ENCODE results near the gene LRFN2.

The LRFN2 gene

DNA sequence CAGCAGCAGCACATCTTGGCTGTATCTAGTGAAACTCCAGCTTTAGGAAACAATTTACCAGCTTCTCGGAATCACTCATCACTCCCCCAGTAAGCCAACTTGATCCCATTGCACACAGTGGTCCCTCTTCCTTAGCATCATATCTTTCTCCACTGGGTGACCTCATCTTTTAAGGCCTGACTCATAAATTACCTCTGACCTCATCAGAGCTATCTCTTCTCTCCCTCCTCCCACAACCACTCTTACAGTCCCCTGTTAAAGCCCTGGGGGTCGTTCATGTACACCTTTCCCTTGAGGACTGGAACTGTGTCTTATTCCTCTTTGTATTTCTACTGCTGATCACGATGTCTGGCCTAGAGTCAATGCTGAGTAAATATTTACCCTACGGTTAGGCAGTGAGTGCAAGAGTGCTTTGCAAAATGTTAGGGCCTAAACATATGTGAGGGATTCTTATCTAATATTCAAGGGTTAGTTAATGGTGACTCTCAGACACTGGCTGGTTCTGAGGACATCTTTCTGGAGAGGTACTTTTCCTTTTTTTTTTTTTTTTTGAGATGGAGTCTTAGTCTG lies 187.2 kb downstream of the LRFN2 start:
- Histone ChIP-seq H3K27me3 (ENCODE audit: control insufficient read depth, insufficient read depth, low read length) (no peaks in the 10 kb centered on the region), H3K9me3 (ENCODE audit: control insufficient read depth, insufficient read depth, low read depth, low read length) (no peaks in the 10 kb centered on the region; the same call in 1 of the 2 replicates), H3K9ac (ENCODE audit: low read length) (no peak overlapping the region), H3K36me3 (ENCODE audit: control insufficient read depth, insufficient read depth, low read length) (no peaks in the 10 kb centered on the region), H3K27ac (ENCODE audit: low read depth, low read length) (no peak overlapping the region), H3K4me3 (ENCODE audit: low read depth, low read length) (no peak overlapping the region), H3K4me1 (ENCODE audit: control insufficient read depth, insufficient read depth, low read length) (no peaks in the 10 kb centered on the region)

DNA sequence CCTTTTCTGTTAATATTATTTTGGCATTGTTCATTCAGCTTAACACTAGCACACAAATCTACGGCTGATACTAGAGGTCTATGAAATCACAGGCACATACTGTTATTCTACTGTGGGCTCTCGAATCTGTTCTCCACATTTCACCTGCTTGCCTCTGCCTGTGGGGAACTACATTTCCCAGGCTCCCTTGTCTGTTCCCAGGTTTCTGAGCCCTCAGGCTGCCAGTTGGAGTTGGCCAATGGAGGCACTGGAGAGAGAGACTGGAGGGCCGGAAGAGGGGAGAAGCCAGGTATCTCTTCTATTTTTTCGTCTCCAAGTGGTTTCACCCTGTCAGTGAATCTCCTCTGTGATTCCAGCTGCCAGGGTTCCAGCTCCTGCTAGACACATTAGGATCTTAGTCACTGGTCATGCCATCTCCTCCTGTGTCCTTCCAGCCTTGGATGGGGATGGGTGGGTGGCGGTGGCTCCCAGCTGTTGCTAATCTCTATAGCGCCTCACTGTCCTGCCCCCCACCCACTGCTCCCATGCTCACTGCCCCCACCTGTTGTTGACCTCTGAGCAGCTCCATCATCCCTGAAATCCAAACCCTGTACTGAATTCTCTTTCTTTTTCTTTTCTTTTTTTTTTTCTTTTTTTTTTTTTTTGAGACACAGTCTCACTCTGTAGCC lies 188.2 kb downstream of the LRFN2 start:
- no peak overlapping the region for H3K27ac ChIP-seq (ENCODE audit: low read depth, low read length)

DNA sequence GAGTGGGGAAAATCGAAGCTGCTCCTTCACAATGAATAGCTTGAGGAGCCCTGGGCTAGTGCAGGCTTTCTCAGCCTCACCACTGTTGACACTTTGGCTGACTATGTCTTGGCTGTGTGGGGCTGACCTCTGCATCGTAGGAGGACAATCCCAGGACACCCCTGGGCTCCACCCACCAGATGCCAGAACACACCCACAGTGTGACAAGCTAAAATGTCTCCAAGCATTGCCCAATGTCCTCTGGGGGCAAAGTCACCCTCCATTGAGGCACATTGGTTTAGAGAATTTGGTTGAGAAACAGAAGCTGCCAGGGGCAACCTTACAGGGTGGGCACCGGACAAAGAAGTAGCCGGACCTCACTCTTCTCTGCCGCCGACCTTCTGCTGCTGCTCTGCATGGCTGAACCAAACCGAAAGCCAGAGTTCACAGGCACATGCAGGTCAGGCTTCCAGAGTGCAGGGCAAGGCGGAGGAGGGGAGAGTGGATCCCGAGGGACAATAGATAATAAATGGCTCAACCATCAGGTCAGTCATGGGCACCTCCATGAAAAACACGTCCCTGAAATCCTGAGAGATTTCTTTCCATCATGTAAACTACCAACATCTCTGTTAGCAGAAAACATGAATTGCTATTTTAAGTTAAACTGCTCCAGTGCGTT lies 189.0 kb downstream of the LRFN2 start:
- Histone ChIP-seq H3K9ac (ENCODE audit: low read length) (no peak overlapping the region), H3K9me3 (ENCODE audit: control insufficient read depth, insufficient read depth, low read depth, low read length) (no peaks in the 10 kb centered on the region; the same call in 1 of the 2 replicates), H3K4me1 (ENCODE audit: control insufficient read depth, insufficient read depth, low read length) (no peaks in the 10 kb centered on the region), H3K27ac (ENCODE audit: low read depth, low read length) (no peak overlapping the region), H3K27me3 (ENCODE audit: control insufficient read depth, insufficient read depth, low read length) (no peaks in the 10 kb centered on the region), H3K4me3 (ENCODE audit: low read depth, low read length) (no peak overlapping the region), H3K36me3 (ENCODE audit: control insufficient read depth, insufficient read depth, low read length) (no peaks in the 10 kb centered on the region)

More for the DNA sequence above, 188.2 kb downstream of the LRFN2 start:
- no peaks in the 10 kb centered on the region for H3K4me1 ChIP-seq (ENCODE audit: control insufficient read depth, insufficient read depth, low read length)
- H3K36me3 ChIP-seq (ENCODE audit: control insufficient read depth, insufficient read depth, low read length): no peaks in the 10 kb centered on the region
- no peak overlapping the region for H3K4me3 ChIP-seq (ENCODE audit: low read depth, low read length)
- no peak overlapping the region for H3K9ac ChIP-seq (ENCODE audit: low read length)
- H3K9me3 ChIP-seq (ENCODE audit: control insufficient read depth, insufficient read depth, low read depth, low read length): no peaks in the 10 kb centered on the region; the same call in 1 of the 2 replicates
- H3K27me3 ChIP-seq (ENCODE audit: control insufficient read depth, insufficient read depth, low read length): no peaks in the 10 kb centered on the region

DNA sequence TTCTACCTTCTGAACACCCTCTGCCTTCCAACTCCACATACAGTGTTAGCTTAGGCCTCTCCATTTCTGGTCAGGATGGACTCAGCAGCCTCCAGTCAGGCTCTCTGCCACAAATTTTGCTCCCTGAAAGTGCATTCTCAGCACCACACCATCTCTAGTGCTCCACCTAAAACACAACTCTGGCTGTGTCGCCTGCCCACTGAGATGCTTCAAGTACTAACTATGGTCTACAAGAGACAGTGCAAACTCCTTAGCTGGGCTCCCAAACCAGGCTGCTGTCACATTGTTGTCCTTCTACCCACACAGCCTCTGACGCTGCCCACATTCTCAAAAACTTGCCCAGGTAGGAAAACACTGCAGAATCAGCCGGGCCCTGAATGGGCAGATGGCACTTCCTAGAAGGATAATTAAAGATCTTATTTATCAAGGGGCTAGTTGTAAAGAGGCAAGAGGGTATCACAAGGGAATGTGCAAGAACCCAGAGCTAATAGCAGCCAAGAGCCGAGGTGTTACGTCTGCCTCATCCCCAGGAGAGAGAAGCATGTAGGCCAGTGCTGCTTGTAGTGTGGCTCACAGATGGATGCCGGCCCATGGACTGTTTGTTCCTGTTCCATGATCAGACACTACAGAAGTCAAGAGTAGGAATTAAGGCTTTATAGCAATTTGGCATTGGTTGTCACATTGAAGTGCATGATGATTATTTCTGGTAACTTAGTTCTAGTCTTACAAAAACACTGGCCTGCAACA lies 189.7 kb downstream of the LRFN2 start:
- Histone ChIP-seq H3K27me3 (ENCODE audit: control insufficient read depth, insufficient read depth, low read length) (no peaks in the 10 kb centered on the region), H3K36me3 (ENCODE audit: control insufficient read depth, insufficient read depth, low read length) (no peaks in the 10 kb centered on the region), H3K27ac (ENCODE audit: low read depth, low read length) (no peak overlapping the region), H3K4me1 (ENCODE audit: control insufficient read depth, insufficient read depth, low read length) (no peaks in the 10 kb centered on the region), H3K4me3 (ENCODE audit: low read depth, low read length) (no peak overlapping the region), H3K9me3 (ENCODE audit: control insufficient read depth, insufficient read depth, low read depth, low read length) (no peaks in the 10 kb centered on the region; the same call in 1 of the 2 replicates), H3K9ac (ENCODE audit: low read length) (no peak overlapping the region)

DNA sequence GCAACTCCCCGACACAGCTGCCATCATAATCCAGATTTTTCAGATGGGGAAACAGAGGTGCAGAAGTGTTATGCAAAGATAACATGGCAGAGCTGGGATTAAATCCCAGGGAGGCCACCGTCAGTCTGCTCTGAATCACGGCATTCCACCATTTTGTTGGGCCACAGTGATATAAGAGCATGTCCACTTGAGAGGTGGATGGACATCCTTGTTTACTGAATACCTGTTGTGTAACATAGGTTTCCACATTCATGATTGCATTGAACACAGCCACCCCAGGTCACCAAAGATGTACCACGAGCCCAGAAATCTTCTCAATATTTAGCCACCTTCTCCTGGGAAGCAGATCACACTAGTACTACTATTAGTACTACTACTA lies 191.5 kb downstream of the LRFN2 start:
- Histone ChIP-seq H3K27me3 (ENCODE audit: control insufficient read depth, insufficient read depth, low read length) (no peaks in the 10 kb centered on the region), H3K36me3 (ENCODE audit: control insufficient read depth, insufficient read depth, low read length) (no peaks in the 10 kb centered on the region), H3K4me1 (ENCODE audit: control insufficient read depth, insufficient read depth, low read length) (no peaks in the 10 kb centered on the region), H3K4me3 (ENCODE audit: low read depth, low read length) (no peak overlapping the region), H3K27ac (ENCODE audit: low read depth, low read length) (no peak overlapping the region), H3K9ac (ENCODE audit: low read length) (no peak overlapping the region), H3K9me3 (ENCODE audit: control insufficient read depth, insufficient read depth, low read depth, low read length) (no peaks in the 10 kb centered on the region; the same call in 1 of the 2 replicates)

DNA sequence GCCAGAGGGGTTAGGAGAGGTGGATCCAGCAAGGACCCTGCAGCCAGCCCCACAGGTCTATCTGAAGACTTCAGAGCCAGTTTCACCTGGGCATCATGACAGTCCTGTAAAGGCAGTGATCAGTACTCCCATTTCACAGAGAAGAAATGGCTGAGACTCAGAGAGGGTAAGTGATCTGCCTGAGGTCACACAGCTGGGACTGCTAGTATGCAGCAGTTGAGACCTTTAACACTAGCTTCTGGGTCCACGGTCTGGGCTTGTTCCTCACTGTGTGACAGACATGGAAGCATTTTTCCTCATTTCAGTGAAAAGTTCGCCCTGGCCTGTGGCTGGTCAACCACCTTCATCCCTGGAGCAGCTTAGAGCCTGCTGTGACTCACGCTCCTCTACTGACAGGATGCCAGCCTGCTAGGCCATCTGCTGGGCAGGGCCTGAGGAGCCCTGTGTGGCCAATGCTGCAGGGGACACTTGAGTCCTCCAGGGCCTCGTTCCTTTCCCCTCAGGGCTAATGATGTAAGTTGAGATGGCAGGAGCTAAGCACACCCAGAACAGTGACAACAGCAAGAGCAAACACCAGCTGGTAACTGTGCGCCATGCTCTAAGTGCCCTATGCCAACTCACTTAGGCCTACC lies 192.0 kb downstream of the LRFN2 start:
- H3K27me3 ChIP-seq (ENCODE audit: control insufficient read depth, insufficient read depth, low read length): no peaks in the 10 kb centered on the region
- H3K4me1 ChIP-seq (ENCODE audit: control insufficient read depth, insufficient read depth, low read length): no peaks in the 10 kb centered on the region
- H3K9ac ChIP-seq (ENCODE audit: low read length): no peak overlapping the region
- H3K4me3 ChIP-seq (ENCODE audit: low read depth, low read length): no peak overlapping the region
- H3K9me3 ChIP-seq (ENCODE audit: control insufficient read depth, insufficient read depth, low read depth, low read length): no peaks in the 10 kb centered on the region; the same call in 1 of the 2 replicates
- H3K27ac ChIP-seq (ENCODE audit: low read depth, low read length): no peak overlapping the region
- no peaks in the 10 kb centered on the region for H3K36me3 ChIP-seq (ENCODE audit: control insufficient read depth, insufficient read depth, low read length)

DNA sequence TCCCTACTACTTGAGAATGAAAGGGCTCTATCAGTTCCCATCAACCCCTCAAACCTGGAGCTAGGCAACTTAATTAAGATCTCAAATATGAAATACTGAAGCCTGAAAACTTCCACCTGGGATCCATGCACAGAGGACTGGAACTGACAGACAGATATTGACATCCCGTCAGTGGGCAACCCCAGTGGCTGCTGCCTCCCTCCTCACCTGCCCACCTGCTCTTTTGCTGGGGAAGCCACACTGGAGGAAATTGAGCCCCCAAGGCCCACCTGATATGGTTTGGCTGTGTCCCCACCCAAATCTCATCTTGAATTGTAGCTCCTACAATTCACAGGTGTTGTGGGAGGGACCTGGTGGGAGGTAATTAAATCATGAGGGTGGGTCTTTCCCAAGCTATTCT lies 192.8 kb downstream of the LRFN2 start:
- H3K9me3 ChIP-seq (ENCODE audit: control insufficient read depth, insufficient read depth, low read depth, low read length): no peaks in the 10 kb centered on the region; the same call in 1 of the 2 replicates
- no peaks in the 10 kb centered on the region for H3K36me3 ChIP-seq (ENCODE audit: control insufficient read depth, insufficient read depth, low read length)
- no peak overlapping the region for H3K27ac ChIP-seq (ENCODE audit: low read depth, low read length)
- H3K4me1 ChIP-seq (ENCODE audit: control insufficient read depth, insufficient read depth, low read length): no peaks in the 10 kb centered on the region
- H3K4me3 ChIP-seq (ENCODE audit: low read depth, low read length): no peak overlapping the region
- no peaks in the 10 kb centered on the region; the same call in 1 of the 2 replicates for H3K27me3 ChIP-seq (ENCODE audit: control insufficient read depth, insufficient read depth, low read length)
- no peak overlapping the region for H3K9ac ChIP-seq (ENCODE audit: low read length)

DNA sequence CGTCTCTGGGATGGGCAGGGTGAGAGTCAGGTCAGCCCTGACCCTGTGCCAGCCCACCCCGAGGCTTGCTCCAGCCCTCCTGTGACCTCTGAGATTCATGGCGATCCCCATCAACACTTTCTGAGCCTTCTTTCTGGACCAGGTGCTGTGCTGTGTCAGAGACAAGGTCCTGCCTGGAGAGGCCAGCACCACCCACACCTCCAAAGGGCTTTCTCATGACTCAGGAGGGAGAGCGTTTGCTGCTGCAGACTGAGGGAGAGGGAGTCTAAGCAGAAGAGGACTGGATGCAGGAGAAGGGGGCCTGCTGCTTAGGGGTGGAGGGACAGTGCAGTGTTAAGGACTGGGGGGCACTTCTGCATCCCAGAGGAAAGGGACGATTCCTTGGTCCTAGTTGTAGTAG lies 193.5 kb downstream of the LRFN2 start:
- Histone ChIP-seq H3K27ac (ENCODE audit: low read depth, low read length) (no peak overlapping the region), H3K4me3 (ENCODE audit: low read depth, low read length) (no peak overlapping the region), H3K27me3 (ENCODE audit: control insufficient read depth, insufficient read depth, low read length) (no peaks in the 10 kb centered on the region; the same call in 1 of the 2 replicates), H3K9ac (ENCODE audit: low read length) (no peak overlapping the region), H3K4me1 (ENCODE audit: control insufficient read depth, insufficient read depth, low read length) (no peaks in the 10 kb centered on the region), H3K9me3 (ENCODE audit: control insufficient read depth, insufficient read depth, low read depth, low read length) (no peaks in the 10 kb centered on the region; the same call in 1 of the 2 replicates), H3K36me3 (ENCODE audit: control insufficient read depth, insufficient read depth, low read length) (no peaks in the 10 kb centered on the region)

DNA sequence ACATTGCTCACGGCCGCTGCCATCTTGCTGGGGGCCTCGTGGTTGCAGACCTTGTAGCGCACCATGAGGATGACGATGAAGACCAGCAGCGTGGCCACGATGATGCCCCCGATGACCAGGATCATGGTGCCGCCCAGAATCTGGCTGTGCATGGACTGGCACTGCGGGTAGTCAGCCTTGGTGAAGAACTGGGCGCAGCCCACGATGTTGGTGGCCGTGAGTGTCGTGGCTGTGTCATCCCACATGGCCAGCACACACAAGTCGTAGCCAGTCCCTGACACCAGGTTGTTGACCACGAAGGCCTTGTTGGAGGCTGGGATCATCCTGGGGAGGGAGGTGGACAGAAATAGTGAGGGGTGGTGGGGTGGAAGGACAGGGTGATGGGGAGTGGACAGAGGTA lies 194.6 kb downstream of the LRFN2 start:
- Histone ChIP-seq H3K9ac (ENCODE audit: low read length) (no peak overlapping the region), H3K36me3 (ENCODE audit: control insufficient read depth, insufficient read depth, low read length) (no peaks in the 10 kb centered on the region), H3K9me3 (ENCODE audit: control insufficient read depth, insufficient read depth, low read depth, low read length) (no peaks in the 10 kb centered on the region; the same call in 1 of the 2 replicates), H3K4me1 (ENCODE audit: control insufficient read depth, insufficient read depth, low read length) (no peaks in the 10 kb centered on the region), H3K4me3 (ENCODE audit: low read depth, low read length) (no peak overlapping the region), H3K27ac (ENCODE audit: low read depth, low read length) (no peak overlapping the region), H3K27me3 (ENCODE audit: control insufficient read depth, insufficient read depth, low read length) (no peaks in the 10 kb centered on the region; the same call in 1 of the 2 replicates)

DNA sequence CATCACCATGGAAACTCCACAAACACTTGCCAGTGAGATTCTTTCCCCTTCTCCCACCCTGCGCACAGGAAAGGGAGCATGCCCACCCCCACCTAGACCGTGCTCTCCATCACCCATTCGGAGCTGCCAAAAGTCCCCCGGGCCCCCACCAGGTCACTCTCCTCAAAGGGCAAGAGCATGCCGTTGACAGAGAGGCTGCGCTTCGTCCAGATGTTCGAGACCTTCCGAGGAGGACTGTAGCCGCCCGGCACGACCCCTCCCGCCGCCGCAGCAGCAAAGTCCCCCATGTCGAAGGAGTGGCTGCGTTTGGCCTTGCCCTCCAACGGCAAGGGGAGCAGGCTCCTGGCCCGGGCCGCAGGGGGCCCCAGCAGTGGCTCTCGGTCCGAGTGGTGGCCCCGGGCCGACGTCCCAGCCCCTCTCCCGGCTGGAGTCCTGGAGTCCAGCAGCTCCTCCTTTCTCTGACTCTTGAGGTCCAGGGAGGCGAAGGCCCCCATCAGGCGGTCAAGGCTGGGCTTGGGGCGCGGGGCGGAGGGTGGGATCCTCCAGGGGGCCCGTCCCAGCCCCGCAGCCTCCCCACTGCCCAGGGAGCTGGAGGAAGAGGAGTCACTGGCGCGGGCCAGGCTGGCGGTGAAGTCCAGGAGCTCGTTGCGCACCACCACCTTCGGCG lies 195.2 kb downstream of the LRFN2 start:
- no peaks in the 10 kb centered on the region; the same call in 1 of the 2 replicates for H3K9me3 ChIP-seq (ENCODE audit: control insufficient read depth, insufficient read depth, low read depth, low read length)
- no peak overlapping the region for H3K4me3 ChIP-seq (ENCODE audit: low read depth, low read length)
- H3K27ac ChIP-seq (ENCODE audit: low read depth, low read length): no peak overlapping the region
- H3K4me1 ChIP-seq (ENCODE audit: control insufficient read depth, insufficient read depth, low read length): no peaks in the 10 kb centered on the region
- H3K36me3 ChIP-seq (ENCODE audit: control insufficient read depth, insufficient read depth, low read length): no peaks in the 10 kb centered on the region
- no peak overlapping the region for H3K9ac ChIP-seq (ENCODE audit: low read length)
- no peaks in the 10 kb centered on the region; the same call in 1 of the 2 replicates for H3K27me3 ChIP-seq (ENCODE audit: control insufficient read depth, insufficient read depth, low read length)

Measured in HUES6 (cell line).